Loucy (cell line): ENCODE measurements around the gene TMCC2.

ENCODE experiments used
- CTCF ChIP-seq: fragments of 200-600 bp; sonication (generic); conservative IDR thresholded peaks from 2 replicates; pipeline ENCODE4 v1.5.1; 2014; ENCODE audit warnings: mild to moderate bottlenecking, antibody characterized with exemption, low read length
- EZH2phosphoT487 ChIP-seq: fragments of 200-600 bp; IDR thresholded peaks from 2 replicates; pipeline ENCODE4 v1.6.1; 2018; ENCODE audit warnings: antibody characterized with exemption, mild to moderate bottlenecking, moderate library complexity, borderline replicate concordance

DNA sequence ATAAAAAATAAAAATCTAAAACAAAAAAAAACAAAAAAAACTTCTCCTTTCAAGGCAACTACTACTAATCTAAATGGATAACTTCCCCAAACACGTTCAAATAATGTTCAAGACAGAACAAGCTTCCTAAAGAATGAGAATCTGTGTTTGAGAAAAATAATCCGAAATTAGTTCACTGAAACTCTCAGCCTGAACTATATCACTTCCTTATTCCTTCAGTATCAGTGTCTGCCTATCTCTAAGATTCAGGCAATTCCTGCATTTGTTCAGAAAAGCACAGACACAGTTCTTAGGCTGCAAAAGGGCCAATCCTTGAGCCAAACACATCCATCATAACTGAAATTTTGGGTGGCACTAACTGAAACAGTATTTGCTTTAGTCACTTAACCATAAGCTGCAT, 38.6 kb upstream of the TMCC2 start:
- TF ChIP-seq CTCF, result no peak
- no peak for TF ChIP-seq EZH2phosphoT487
